Smooth muscle cell (in vitro differentiated cells): ENCODE measurements around the gene MPHOSPH9. TPM values are rescaled to one million over a fixed set of nuclear protein-coding genes. Genes with fewer than 3 reads are reported as not detected.

Experiments used
- DNase-seq: peaks from one replicate; lab custom pipeline; 2025; ENCODE audit not compliant: unreplicated experiment; lab: John Stamatoyannopoulos, UW
- H2AFZ ChIP-seq: fragments of 200-600 bp; sonication (generic); 2 replicates; pipeline ENCODE4 v1.6.0; 2016; ENCODE audit warnings: antibody characterized with exemption, low read depth, mild to moderate bottlenecking
- H3F3A ChIP-seq: fragments of 200-600 bp; sonication (generic); 2 replicates; pipeline ENCODE4 v1.6.0; 2017; ENCODE audit warnings: antibody characterized with exemption, low read depth
- H3K27ac ChIP-seq: fragments of 200-600 bp; sonication (generic); 2 replicates; pipeline ENCODE4 v1.5.1; 2016; ENCODE audit warnings: low read depth, mild to moderate bottlenecking
- H3K27me3 ChIP-seq: fragments of 200-600 bp; sonication (generic); 2 replicates; pipeline ENCODE4 v1.6.1; 2016; ENCODE audit warnings: low read depth, mild to moderate bottlenecking
- H3K36me3 ChIP-seq: fragments of 200-600 bp; sonication (generic); 2 replicates; pipeline ENCODE4 v1.5.1; 2016; ENCODE audit warnings: low read depth
- H3K4me1 ChIP-seq: fragments of 200-600 bp; sonication (generic); 2 replicates; pipeline ENCODE4 v1.5.1; 2016; ENCODE audit warnings: low read depth
- H3K4me2 ChIP-seq: fragments of 200-600 bp; sonication (generic); 2 replicates; pipeline ENCODE4 v1.6.0; 2016; ENCODE audit warnings: mild to moderate bottlenecking
- H3K4me3 ChIP-seq: fragments of 200-600 bp; sonication (generic); 2 replicates; pipeline ENCODE4 v1.5.1; 2016; ENCODE audit warnings: mild to moderate bottlenecking
- H3K79me2 ChIP-seq: fragments of 200-600 bp; sonication (generic); 2 replicates; pipeline ENCODE4 v1.6.0; 2016; ENCODE audit warnings: low read depth, mild to moderate bottlenecking
- H3K9ac ChIP-seq: fragments of 200-600 bp; sonication (generic); 2 replicates; pipeline ENCODE4 v1.6.0; 2016; ENCODE audit warnings: low read depth
- H3K9me3 ChIP-seq: fragments of 200-600 bp; sonication (generic); replicated peaks from 2 replicates; pipeline ENCODE4 v1.5.1; 2016; ENCODE audit warnings: low read depth
- H4K20me1 ChIP-seq: fragments of 200-600 bp; sonication (generic); 2 replicates; pipeline ENCODE4 v1.6.0; 2016; ENCODE audit warnings: low read depth
- WGBS: methylation state at CpG from one replicate; pipeline ENCODE4 v1.1.7; 2016; ENCODE audit warnings: low lambda C conversion rate; 5-methylcytosine and 5-hydroxymethylcytosine counted together
- polyA plus RNA-seq: library from polyadenylated mRNA; unstranded; fragments of >200 nt; fragmentation: Nextera tagmentation; extraction: Ambion mirVana; gene quantifications from 2 replicates; pipeline ENCODE4 v1.2.1, GENCODE V29; 2016
- total RNA-seq: library from RNA; depleted of rRNA; stranded (reverse); fragments of >200 nt; gene quantifications from 2 replicates; pipeline ENCODE4 v1.2.3, GENCODE V29; 2014
- TF ChIP-seq, protein P1 (sequence below): fragments of 200-600 bp; sonication (generic); IDR thresholded peaks from 2 replicates; pipeline ENCODE4 v1.5.1; 2017; ENCODE audit warnings: borderline replicate concordance, mild to moderate bottlenecking, antibody characterized with exemption; ENCODE audit not compliant: insufficient read depth, poor library complexity, severe bottlenecking

Gene MPHOSPH9
- total and polyA plus RNA-seq, 2 experiments from 2014 or later: 7.4 to 70.8 TPM

DNA sequence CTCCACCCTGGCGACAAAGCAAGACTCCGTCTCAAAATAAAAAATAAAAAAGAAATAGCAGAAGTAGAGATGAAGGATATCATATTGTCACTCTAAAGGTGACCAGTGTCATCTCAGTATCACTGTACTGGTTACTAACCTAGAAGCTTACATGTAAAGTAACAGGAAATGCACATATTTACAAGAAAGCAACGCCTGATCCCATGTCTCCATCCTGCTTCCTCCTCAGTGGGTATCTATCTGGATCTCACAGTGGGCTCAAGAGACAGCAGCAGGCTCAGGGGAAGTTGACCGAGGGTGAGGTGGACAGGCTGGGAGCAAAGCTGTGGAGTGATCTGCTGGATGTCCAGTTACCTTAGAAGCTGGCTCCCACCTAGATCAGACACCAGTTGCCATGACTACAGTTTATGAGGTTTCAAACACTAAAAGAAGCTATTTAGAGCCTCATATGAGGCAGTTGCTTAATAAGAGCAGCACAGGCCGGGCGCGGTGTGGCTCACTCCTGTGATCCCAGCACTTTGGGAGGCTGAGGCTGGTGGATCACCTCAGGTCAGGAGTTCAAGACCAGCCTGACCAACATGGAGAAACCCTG, 10.8 kb upstream of the MPHOSPH9 start:
- Histone ChIP-seq H3K9me3 (no peaks in the 10 kb centered on the region), H3F3A (no peaks in the 10 kb centered on the region), H2AFZ (no peak overlapping the region), H3K27me3 (no peaks in the 10 kb centered on the region), H3K4me3 (no peak overlapping the region), H3K4me1 (no peaks in the 10 kb centered on the region), H3K27ac (no peak overlapping the region), H3K4me2 (no peak overlapping the region), H3K36me3 (no peaks in the 10 kb centered on the region), H4K20me1 (peaks cover 13% of the 10 kb centered on the region), H3K9ac (no peak overlapping the region), H3K79me2 (peaks cover 58% of the 10 kb centered on the region)
- 80% methylated on average over 7 of the region's 7 CpGs for WGBS
- no peak for DNase-seq
- TF ChIP-seq, protein P1, sequence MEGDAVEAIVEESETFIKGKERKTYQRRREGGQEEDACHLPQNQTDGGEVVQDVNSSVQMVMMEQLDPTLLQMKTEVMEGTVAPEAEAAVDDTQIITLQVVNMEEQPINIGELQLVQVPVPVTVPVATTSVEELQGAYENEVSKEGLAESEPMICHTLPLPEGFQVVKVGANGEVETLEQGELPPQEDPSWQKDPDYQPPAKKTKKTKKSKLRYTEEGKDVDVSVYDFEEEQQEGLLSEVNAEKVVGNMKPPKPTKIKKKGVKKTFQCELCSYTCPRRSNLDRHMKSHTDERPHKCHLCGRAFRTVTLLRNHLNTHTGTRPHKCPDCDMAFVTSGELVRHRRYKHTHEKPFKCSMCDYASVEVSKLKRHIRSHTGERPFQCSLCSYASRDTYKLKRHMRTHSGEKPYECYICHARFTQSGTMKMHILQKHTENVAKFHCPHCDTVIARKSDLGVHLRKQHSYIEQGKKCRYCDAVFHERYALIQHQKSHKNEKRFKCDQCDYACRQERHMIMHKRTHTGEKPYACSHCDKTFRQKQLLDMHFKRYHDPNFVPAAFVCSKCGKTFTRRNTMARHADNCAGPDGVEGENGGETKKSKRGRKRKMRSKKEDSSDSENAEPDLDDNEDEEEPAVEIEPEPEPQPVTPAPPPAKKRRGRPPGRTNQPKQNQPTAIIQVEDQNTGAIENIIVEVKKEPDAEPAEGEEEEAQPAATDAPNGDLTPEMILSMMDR: no peak

DNA sequence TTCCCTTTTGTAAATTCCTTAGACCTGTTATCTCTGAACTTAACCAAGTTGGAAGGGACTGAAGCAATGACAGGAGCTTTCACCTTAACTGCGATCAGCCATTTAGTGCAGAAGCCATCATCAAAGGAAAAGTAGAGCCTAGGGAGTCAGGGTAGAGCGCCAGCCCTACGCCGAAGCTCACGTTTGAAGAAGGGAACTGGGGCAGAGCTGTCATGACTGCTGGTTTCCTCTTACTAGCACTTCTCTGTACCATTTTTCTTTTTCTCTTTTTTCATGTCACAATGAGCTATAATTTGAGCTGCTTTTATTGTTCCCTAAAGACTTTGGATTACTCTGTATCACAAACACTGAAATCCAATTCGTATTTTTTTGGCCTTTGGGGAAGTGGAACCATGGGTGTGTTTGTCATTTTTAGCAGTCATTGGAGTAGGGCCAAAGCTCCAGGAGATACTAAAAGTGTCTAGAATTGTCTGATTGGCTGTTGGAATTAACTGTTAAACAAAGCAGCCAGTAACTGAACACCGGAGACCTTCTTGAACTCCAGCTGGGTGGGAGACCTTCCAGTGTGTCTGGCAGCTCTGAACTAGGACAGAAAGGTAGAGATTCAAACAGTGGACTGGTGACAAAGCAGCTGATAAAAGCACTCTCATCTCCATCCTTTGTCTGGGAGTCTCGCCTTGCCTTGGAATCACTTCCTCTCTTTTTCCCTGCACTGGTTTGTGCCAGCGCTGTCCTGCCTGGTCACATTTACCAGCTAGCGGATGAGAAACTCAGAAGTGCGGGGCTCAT, 9.4 kb upstream of the MPHOSPH9 start:
- no peaks in the 10 kb centered on the region for H3K9me3 ChIP-seq
- TF ChIP-seq, protein P1: no peak
- no peaks in the 10 kb centered on the region for H3K27me3 ChIP-seq
- no peaks in the 10 kb centered on the region for H3K36me3 ChIP-seq
- no peak overlapping the region for H3K9ac ChIP-seq
- H3K4me2 ChIP-seq: no peak overlapping the region
- H2AFZ ChIP-seq: no peak overlapping the region
- H4K20me1 ChIP-seq: peaks cover 21% of the 10 kb centered on the region
- H3F3A ChIP-seq: peaks cover 3% of the 10 kb centered on the region
- no peak for DNase-seq
- no peak overlapping the region for H3K4me3 ChIP-seq
- WGBS: 77% methylated on average over 11 of the region's 11 CpGs
- H3K79me2 ChIP-seq: peaks cover 44% of the 10 kb centered on the region
- H3K4me1 ChIP-seq: no peaks in the 10 kb centered on the region
- no peak overlapping the region for H3K27ac ChIP-seq

DNA sequence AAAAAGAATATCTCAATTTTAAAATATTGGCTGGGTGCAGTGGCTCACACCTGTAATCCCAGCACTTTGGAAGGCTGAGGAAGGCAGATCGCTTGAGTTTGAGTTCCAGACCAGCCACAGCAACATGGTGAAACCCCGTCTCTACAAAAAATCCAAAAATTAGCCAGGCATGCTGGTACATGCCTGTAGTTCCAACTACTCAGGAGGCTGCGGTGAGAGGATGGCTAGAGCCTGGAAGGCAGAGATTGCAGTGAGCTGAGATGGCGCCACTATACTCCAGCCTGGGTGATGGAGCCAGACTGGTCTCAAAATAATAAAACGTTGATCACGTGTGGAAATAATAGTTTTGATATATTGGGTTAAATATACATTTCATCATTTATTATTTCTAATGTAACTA, 6.0 kb upstream of the MPHOSPH9 start:
- TF ChIP-seq, protein P1: no peak
- Histone ChIP-seq H3K4me1 (peaks cover 9% of the 10 kb centered on the region), H3F3A (peaks cover 6% of the 10 kb centered on the region), H3K9me3 (no peaks in the 10 kb centered on the region), H3K9ac (no peak overlapping the region), H3K36me3 (no peaks in the 10 kb centered on the region), H3K4me2 (no peak overlapping the region), H3K27me3 (no peaks in the 10 kb centered on the region), H2AFZ (no peak overlapping the region), H3K27ac (no peak overlapping the region), H3K4me3 (no peak overlapping the region), H4K20me1 (peaks cover 9% of the 10 kb centered on the region), H3K79me2 (peaks cover 40% of the 10 kb centered on the region)
- 84% methylated on average over 6 of the region's 6 CpGs for WGBS
- no peak for DNase-seq
